HEK293 (cell line): ENCODE data around the gene PRSS53.

Experiments used
- BCL6B ChIP-seq: fragments of 450-650 bp; formaldehyde crosslinking; IDR thresholded peaks from 2 replicates; pipeline ENCODE4 v1.5.1; 2017; ENCODE audit warnings: missing biosample characterization, missing genetic modification characterization
- CTCF ChIP-seq: fragments of 450-650 bp; formaldehyde crosslinking; IDR thresholded peaks from 2 replicates; pipeline ENCODE4 v1.5.1; 2016; ENCODE audit warnings: missing biosample characterization, missing genetic modification characterization
- GLI4 ChIP-seq: fragments of 450-650 bp; formaldehyde crosslinking; IDR thresholded peaks from 2 replicates; pipeline ENCODE4 v1.5.1; 2016; ENCODE audit warnings: missing biosample characterization, missing genetic modification characterization
- GLIS1 ChIP-seq: fragments of 450-650 bp; formaldehyde crosslinking; IDR thresholded peaks from 2 replicates; pipeline ENCODE4 v1.5.1; 2016; ENCODE audit warnings: missing biosample characterization, missing genetic modification characterization
- PBX3 ChIP-seq: sonication (generic); formaldehyde crosslinking; IDR thresholded peaks from 2 replicates; pipeline ENCODE4 v1.8.1; 2022; ENCODE audit warnings: mild to moderate bottlenecking, moderate library complexity, missing genetic modification reagents
- SP3 ChIP-seq: fragments of 450-650 bp; formaldehyde crosslinking; IDR thresholded peaks from 2 replicates; pipeline ENCODE4 v1.5.1; 2016; ENCODE audit warnings: missing biosample characterization, missing genetic modification characterization
- ZBTB1 ChIP-seq: fragments of 450-650 bp; formaldehyde crosslinking; IDR thresholded peaks from 2 replicates; pipeline ENCODE4 v1.5.1; 2016; ENCODE audit warnings: missing biosample characterization, missing genetic modification characterization
- ZNF121 ChIP-seq: fragments of 450-650 bp; formaldehyde crosslinking; IDR thresholded peaks from 2 replicates; pipeline ENCODE4 v1.5.1; 2016; ENCODE audit warnings: missing biosample characterization, missing genetic modification characterization
- ZNF146 ChIP-seq: fragments of 450-650 bp; formaldehyde crosslinking; IDR thresholded peaks from 2 replicates; pipeline ENCODE4 v1.5.1; 2016; ENCODE audit warnings: missing biosample characterization, missing genetic modification characterization
- ZNF221 ChIP-seq: fragments of 450-650 bp; formaldehyde crosslinking; IDR thresholded peaks from 2 replicates; pipeline ENCODE4 v1.5.1; 2017; ENCODE audit warnings: missing biosample characterization, missing genetic modification characterization, borderline replicate concordance
- ZNF239 ChIP-seq: fragments of 450-650 bp; formaldehyde crosslinking; IDR thresholded peaks from 2 replicates; pipeline ENCODE4 v1.5.1; 2016; ENCODE audit warnings: missing biosample characterization, missing genetic modification characterization
- ZNF24 ChIP-seq: fragments of 450-650 bp; formaldehyde crosslinking; IDR thresholded peaks from 2 replicates; pipeline ENCODE4 v1.5.1; 2016; ENCODE audit warnings: missing biosample characterization, missing genetic modification characterization
- ZNF248 ChIP-seq: fragments of 450-650 bp; formaldehyde crosslinking; IDR thresholded peaks from 2 replicates; pipeline ENCODE4 v1.5.1; 2017; ENCODE audit warnings: missing biosample characterization, missing genetic modification characterization
- ZNF37A ChIP-seq: fragments of 450-650 bp; IDR thresholded peaks from 2 replicates; pipeline ENCODE4 v1.5.1; 2018; ENCODE audit warnings: missing biosample characterization, missing genetic modification characterization
- ZNF423 ChIP-seq: fragments of 450-650 bp; formaldehyde crosslinking; IDR thresholded peaks from 2 replicates; pipeline ENCODE4 v1.5.1; 2016; ENCODE audit warnings: missing biosample characterization, missing genetic modification characterization
- ZNF518A ChIP-seq: fragments of 450-650 bp; formaldehyde crosslinking; conservative IDR thresholded peaks from 2 replicates; pipeline ENCODE4 v1.5.1; 2016; ENCODE audit warnings: low read depth, missing biosample characterization, missing genetic modification characterization
- ZNF521 ChIP-seq: fragments of 450-650 bp; formaldehyde crosslinking; IDR thresholded peaks from 2 replicates; pipeline ENCODE4 v1.5.1; 2017; ENCODE audit warnings: missing biosample characterization, mild to moderate bottlenecking, missing genetic modification characterization
- ZNF548 ChIP-seq: fragments of 450-650 bp; formaldehyde crosslinking; IDR thresholded peaks from 2 replicates; pipeline ENCODE4 v1.5.1; 2016; ENCODE audit warnings: missing biosample characterization, missing genetic modification characterization
- ZNF701 ChIP-seq: fragments of 450-650 bp; formaldehyde crosslinking; IDR thresholded peaks from 2 replicates; pipeline ENCODE4 v1.5.1; 2016; ENCODE audit warnings: missing biosample characterization, missing genetic modification characterization
- ZSCAN23 ChIP-seq: fragments of 450-650 bp; formaldehyde crosslinking; IDR thresholded peaks from 2 replicates; pipeline ENCODE4 v1.5.1; 2016; ENCODE audit warnings: missing biosample characterization, missing genetic modification characterization
- TF ChIP-seq, protein P1 (sequence below): fragments of 450-650 bp; formaldehyde crosslinking; IDR thresholded peaks from 2 replicates; pipeline ENCODE4 v1.5.1; 2016; ENCODE audit warnings: missing biosample characterization, missing genetic modification characterization
- TF ChIP-seq, protein P2 (sequence below): fragments of 450-650 bp; formaldehyde crosslinking; IDR thresholded peaks from 2 replicates; pipeline ENCODE4; 2016; ENCODE audit warnings: missing biosample characterization, missing genetic modification characterization
- TF ChIP-seq, protein P3 (sequence below): fragments of 450-650 bp; formaldehyde crosslinking; IDR thresholded peaks from 2 replicates; pipeline ENCODE4 v1.5.1; 2016; ENCODE audit warnings: missing biosample characterization, missing genetic modification characterization

The PRSS53 gene

DNA sequence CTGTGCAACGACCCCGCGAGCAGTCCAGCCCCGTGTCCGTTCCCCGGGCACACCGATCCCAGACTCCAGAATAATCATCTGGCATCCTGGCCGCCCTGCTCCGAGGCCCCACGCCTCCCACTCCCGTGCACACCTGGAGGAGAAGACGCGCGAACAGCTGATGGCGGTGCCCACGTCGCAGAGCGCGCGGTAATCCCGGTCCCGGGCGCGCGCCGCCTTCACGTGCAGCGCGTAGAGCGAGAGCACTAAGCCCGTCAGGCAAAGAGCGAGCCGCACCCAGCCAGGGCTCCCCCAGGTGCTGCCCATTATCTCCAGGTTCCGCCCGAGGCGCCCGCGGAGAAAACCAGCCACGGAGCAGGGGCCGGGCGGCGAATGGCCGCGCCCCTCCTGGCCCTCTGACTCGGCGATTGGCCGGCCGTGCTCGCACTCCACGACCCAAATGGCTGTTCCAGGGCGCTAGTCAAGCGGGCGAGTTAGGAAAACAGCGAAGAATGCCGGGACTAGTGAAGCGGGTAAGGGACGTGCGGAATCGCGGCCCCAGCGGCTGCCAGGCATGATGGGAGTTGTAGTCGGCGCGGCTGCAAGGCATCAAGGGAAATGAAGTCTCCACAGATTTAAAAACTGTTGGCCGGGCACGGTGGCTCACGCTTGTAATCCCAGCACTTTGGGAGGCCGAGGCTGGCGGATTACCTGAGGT lies 5.8 kb upstream of the PRSS53 start, which contains the start of gene VKORC1 (continued):
- TF ChIP-seq, protein P1, sequence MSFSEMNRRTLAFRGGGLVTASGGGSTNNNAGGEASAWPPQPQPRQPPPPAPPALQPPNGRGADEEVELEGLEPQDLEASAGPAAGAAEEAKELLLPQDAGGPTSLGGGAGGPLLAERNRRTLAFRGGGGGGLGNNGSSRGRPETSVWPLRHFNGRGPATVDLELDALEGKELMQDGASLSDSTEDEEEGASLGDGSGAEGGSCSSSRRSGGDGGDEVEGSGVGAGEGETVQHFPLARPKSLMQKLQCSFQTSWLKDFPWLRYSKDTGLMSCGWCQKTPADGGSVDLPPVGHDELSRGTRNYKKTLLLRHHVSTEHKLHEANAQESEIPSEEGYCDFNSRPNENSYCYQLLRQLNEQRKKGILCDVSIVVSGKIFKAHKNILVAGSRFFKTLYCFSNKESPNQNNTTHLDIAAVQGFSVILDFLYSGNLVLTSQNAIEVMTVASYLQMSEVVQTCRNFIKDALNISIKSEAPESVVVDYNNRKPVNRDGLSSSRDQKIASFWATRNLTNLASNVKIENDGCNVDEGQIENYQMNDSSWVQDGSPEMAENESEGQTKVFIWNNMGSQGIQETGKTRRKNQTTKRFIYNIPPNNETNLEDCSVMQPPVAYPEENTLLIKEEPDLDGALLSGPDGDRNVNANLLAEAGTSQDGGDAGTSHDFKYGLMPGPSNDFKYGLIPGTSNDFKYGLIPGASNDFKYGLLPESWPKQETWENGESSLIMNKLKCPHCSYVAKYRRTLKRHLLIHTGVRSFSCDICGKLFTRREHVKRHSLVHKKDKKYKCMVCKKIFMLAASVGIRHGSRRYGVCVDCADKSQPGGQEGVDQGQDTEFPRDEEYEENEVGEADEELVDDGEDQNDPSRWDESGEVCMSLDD (tag by site-specific recombination), result 0 out of 2 replicates have a peak, but pooled peaks have one; percentile 41
- no peak for TF ChIP-seq ZBTB1
- peak; percentile 89 for TF ChIP-seq ZNF423 (tag by site-specific recombination)
- TF ChIP-seq, protein P2, sequence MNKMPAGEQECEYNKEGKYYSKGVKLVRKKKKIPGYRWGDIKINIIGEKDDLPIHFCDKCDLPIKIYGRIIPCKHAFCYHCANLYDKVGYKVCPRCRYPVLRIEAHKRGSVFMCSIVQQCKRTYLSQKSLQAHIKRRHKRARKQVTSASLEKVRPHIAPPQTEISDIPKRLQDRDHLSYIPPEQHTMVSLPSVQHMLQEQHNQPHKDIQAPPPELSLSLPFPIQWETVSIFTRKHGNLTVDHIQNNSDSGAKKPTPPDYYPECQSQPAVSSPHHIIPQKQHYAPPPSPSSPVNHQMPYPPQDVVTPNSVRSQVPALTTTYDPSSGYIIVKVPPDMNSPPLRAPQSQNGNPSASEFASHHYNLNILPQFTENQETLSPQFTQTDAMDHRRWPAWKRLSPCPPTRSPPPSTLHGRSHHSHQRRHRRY (tag by site-specific recombination), result no peak
- TF ChIP-seq ZNF518A (tag by site-specific recombination), result no peak
- no peak for TF ChIP-seq BCL6B (tag by site-specific recombination)
- no peak for TF ChIP-seq ZNF24 (tag by site-specific recombination)
- TF ChIP-seq ZNF121, result no peak
- TF ChIP-seq ZNF248 (tag by site-specific recombination), result no peak
- no peak for TF ChIP-seq ZSCAN23
- no peak for TF ChIP-seq ZNF37A (tag by site-specific recombination)
- TF ChIP-seq ZNF239 (tag by site-specific recombination), result no peak
- no peak for TF ChIP-seq CTCF (tag by site-specific recombination)
- TF ChIP-seq ZNF146 (tag by site-specific recombination), result no peak
- TF ChIP-seq GLIS1, result peak; percentile 51; the same call in 1 of the 2 replicates
- TF ChIP-seq ZNF548 (tag by site-specific recombination), result no peak
- TF ChIP-seq ZNF521 (tag by site-specific recombination), result no peak
- TF ChIP-seq GLI4 (tag by site-specific recombination), result no peak
- peak; percentile 78 for TF ChIP-seq SP3 (tag by site-specific recombination)
- no peak for TF ChIP-seq ZNF221 (tag by site-specific recombination)
- no peak for TF ChIP-seq ZNF701 (tag by site-specific recombination)
- peak; percentile 43; the same call in 1 of the 2 replicates for TF ChIP-seq PBX3 (CRISPR knock-in tag)
- TF ChIP-seq, protein P3, sequence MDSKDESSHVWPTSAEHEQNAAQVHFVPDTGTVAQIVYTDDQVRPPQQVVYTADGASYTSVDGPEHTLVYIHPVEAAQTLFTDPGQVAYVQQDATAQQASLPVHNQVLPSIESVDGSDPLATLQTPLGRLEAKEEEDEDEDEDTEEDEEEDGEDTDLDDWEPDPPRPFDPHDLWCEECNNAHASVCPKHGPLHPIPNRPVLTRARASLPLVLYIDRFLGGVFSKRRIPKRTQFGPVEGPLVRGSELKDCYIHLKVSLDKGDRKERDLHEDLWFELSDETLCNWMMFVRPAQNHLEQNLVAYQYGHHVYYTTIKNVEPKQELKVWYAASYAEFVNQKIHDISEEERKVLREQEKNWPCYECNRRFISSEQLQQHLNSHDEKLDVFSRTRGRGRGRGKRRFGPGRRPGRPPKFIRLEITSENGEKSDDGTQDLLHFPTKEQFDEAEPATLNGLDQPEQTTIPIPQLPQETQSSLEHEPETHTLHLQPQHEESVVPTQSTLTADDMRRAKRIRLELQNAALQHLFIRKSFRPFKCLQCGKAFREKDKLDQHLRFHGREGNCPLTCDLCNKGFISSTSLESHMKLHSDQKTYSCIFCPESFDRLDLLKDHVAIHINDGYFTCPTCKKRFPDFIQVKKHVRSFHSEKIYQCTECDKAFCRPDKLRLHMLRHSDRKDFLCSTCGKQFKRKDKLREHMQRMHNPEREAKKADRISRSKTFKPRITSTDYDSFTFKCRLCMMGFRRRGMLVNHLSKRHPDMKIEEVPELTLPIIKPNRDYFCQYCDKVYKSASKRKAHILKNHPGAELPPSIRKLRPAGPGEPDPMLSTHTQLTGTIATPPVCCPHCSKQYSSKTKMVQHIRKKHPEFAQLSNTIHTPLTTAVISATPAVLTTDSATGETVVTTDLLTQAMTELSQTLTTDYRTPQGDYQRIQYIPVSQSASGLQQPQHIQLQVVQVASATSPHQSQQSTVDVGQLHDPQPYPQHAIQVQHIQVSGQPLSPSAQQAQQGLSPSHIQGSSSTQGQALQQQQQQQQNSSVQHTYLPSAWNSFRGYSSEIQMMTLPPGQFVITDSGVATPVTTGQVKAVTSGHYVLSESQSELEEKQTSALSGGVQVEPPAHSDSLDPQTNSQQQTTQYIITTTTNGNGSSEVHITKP (tag by site-specific recombination), result peak; percentile 67
